Smooth muscle cell of the brain vasculature (primary cell): ENCODE measurements around the gene PTPRR.
A peak's percentile ranks its signal among the peaks of the same experiment; 100 is the strongest.

Experiments
- DNase-seq: peaks from one replicate; pipeline ENCODE4 v3.0.0-alpha.2; 2012; ENCODE audit warnings: low read depth, low spot score

The PTPRR gene

GRCh38 chr12:70698345-70698744, 222.2 kb downstream of the PTPRR start:
- DNase-seq = no peak

- no peak for DNase-seq
Observed at GRCh38 chr12:70695361-70696023, 225.0 kb downstream of the PTPRR start.

GRCh38 chr12:70692681-70693288, 227.8 kb downstream of the PTPRR start:
- peak; percentile 3 for DNase-seq

GRCh38 chr12:70691018-70691672, 229.4 kb downstream of the PTPRR start:
- DNase-seq = no peak

- DNase-seq = no peak
Observed at GRCh38 chr12:70686907-70687306, 233.6 kb downstream of the PTPRR start.

- no peak for DNase-seq
Observed at GRCh38 chr12:70686299-70686698, 234.2 kb downstream of the PTPRR start.

GRCh38 chr12:70683976-70684375, 236.6 kb downstream of the PTPRR start:
- no peak for DNase-seq

GRCh38 chr12:70671698-70672097, 248.8 kb downstream of the PTPRR start:
- no peak for DNase-seq

GRCh38 chr12:70670948-70671347, 249.6 kb downstream of the PTPRR start:
- no peak for DNase-seq

- no peak for DNase-seq
Observed at GRCh38 chr12:70667253-70667652, 253.3 kb downstream of the PTPRR start.

GRCh38 chr12:70666364-70666763, 254.2 kb downstream of the PTPRR start:
- no peak for DNase-seq

- no peak for DNase-seq
Observed at GRCh38 chr12:70664465-70664881, 256.1 kb downstream of the PTPRR start.

- no peak for DNase-seq
Observed at GRCh38 chr12:70663838-70664237, 256.7 kb downstream of the PTPRR start.

- DNase-seq = no peak
Observed at GRCh38 chr12:70661466-70662161, 258.9 kb downstream of the PTPRR start.

- DNase-seq = no peak
Observed at GRCh38 chr12:70660620-70661219, 259.8 kb downstream of the PTPRR start.

GRCh38 chr12:70660002-70660604, 260.4 kb downstream of the PTPRR start:
- DNase-seq = no peak

- DNase-seq = no peak
Observed at GRCh38 chr12:70659077-70659606, 261.4 kb downstream of the PTPRR start.

- no peak for DNase-seq
Observed at GRCh38 chr12:70657616-70658286, 262.8 kb downstream of the PTPRR start.

GRCh38 chr12:70652451-70652850, 268.1 kb downstream of the PTPRR start:
- DNase-seq = no peak

GRCh38 chr12:70648831-70649230, 271.7 kb downstream of the PTPRR start:
- no peak for DNase-seq

GRCh38 chr12:70648191-70648590, 272.3 kb downstream of the PTPRR start:
- DNase-seq = no peak
